ENCODE measurements around the gene KDM5B.

DNA sequence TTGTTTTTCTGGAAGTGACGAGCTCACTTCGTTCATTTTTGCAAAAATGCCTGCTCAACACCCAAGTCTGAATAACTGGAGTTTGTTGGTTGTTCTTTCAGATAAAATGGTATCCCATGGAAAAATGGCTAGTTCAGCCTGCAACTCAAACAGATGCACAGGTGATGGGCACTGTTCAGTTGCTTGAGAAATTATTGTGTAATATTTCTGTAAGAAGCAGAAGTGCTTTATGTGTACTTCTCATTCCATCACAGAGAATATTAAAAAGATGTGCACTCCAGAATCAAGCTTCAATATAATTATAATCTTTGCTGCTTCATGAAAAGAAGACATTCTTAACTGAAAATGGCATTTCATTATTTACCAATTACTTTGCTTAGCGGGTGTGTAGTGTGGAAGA lies 107.0 kb downstream of the KDM5B start:
- TF ChIP-seq, protein P1, sequence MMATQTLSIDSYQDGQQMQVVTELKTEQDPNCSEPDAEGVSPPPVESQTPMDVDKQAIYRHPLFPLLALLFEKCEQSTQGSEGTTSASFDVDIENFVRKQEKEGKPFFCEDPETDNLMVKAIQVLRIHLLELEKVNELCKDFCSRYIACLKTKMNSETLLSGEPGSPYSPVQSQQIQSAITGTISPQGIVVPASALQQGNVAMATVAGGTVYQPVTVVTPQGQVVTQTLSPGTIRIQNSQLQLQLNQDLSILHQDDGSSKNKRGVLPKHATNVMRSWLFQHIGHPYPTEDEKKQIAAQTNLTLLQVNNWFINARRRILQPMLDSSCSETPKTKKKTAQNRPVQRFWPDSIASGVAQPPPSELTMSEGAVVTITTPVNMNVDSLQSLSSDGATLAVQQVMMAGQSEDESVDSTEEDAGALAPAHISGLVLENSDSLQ (IDR thresholded peaks at IDR 0.05), result no peak
- TF ChIP-seq BHLHE40 (IDR thresholded peaks at IDR 0.05; ENCODE audit: borderline replicate concordance) (no peak), TARDBP (IDR thresholded peaks at IDR 0.05) (no peak), FOXM1 (IDR thresholded peaks at IDR 0.05; ENCODE audit: borderline replicate concordance) (no peak), SP1 (IDR thresholded peaks at IDR 0.05) (no peak), SUZ12 (IDR thresholded peaks at IDR 0.05) (no peak), LEF1 (IDR thresholded peaks at IDR 0.05; ENCODE audit: borderline replicate concordance) (no peak), ZNF384 (IDR thresholded peaks at IDR 0.05) (no peak), ELF4 (IDR thresholded peaks at IDR 0.05) (no peak), FOXA1 (IDR thresholded peaks at IDR 0.05) (no peak), HDGF (IDR thresholded peaks at IDR 0.05; ENCODE audit: borderline replicate concordance) (no peak), NFRKB (IDR thresholded peaks at IDR 0.05) (no peak)

All from HEK293T (cell line).